GM10266 (cell line): ENCODE results near the gene LRRC8C.

ENCODE experiments used
- DNase-seq: peaks from one replicate; pipeline ENCODE4 v3.0.0; 2012; ENCODE audit errors: extremely low spot score
- TF ChIP-seq, protein P1 (sequence below): IDR thresholded peaks from 2 replicates; pipeline ENCODE4 v1.5.1; 2012; ENCODE audit warnings: mild to moderate bottlenecking, low read depth; ENCODE audit not compliant: control insufficient read depth, insufficient read depth; ENCODE audit errors: missing control alignments

LRRC8C gene

DNA sequence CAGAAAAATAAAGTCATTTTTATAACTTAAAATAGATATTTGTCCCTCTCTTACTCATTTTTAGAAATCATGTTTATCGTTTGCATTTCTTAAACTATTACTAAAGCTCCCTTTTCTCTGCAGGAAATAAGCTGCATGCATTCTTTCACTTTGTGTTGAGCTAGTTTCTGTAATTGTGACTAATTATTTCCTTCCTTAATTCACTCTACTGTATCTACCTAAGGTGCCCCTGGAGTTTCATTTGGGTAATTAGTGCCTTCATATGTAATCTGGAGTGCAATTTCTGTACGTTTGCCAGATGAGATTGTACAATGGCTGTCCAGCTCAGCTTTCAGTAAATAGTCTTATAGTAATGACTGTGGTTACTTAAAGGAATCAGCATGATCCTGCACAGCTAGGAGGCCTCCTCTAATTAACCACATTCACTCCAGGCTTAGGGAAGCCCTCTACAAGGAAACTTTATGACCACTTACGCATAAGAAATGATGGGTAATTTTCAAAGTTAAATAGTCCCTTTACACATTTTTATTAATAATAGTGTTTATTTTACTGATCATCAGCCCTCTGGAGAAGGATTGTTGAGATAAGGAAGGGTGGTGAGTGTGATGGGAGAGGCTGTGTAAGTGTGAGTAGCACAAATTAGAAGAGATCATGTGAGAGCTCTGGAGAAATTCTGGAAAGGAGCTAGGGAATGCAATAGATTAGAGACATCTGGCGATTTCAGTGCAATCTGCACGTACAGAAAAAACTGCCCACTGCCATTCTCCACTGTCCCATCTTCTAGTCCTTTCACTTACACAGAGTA, 86.8 kb downstream of the LRRC8C start:
- peak; percentile 59 for DNase-seq
- TF ChIP-seq, protein P1, sequence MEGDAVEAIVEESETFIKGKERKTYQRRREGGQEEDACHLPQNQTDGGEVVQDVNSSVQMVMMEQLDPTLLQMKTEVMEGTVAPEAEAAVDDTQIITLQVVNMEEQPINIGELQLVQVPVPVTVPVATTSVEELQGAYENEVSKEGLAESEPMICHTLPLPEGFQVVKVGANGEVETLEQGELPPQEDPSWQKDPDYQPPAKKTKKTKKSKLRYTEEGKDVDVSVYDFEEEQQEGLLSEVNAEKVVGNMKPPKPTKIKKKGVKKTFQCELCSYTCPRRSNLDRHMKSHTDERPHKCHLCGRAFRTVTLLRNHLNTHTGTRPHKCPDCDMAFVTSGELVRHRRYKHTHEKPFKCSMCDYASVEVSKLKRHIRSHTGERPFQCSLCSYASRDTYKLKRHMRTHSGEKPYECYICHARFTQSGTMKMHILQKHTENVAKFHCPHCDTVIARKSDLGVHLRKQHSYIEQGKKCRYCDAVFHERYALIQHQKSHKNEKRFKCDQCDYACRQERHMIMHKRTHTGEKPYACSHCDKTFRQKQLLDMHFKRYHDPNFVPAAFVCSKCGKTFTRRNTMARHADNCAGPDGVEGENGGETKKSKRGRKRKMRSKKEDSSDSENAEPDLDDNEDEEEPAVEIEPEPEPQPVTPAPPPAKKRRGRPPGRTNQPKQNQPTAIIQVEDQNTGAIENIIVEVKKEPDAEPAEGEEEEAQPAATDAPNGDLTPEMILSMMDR, result no peak

GRCh38 chr1:89720839-89721238, 87.9 kb downstream of the LRRC8C start:
- no peak for DNase-seq
- TF ChIP-seq, protein P1, result no peak

DNA sequence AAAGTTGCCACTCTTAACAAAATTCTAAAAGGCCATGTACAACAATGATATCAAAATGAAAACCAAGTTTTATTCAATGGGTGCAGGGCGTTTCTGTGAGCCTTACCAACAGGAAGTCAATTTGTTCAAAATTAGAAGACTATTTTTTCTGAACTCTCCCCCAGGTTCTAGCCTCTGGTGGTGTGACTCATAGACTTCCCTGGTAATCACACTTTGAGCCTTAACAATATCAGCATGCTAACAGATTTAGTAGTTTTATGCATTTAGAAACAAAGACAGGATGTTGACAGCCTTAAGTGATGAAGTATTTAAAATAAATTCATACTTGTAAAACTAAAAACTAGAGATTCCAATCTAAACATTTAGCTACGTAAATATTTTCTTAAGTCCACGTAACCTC, 88.4 kb downstream of the LRRC8C start:
- DNase-seq, result no peak
- TF ChIP-seq, protein P1, result no peak

DNA sequence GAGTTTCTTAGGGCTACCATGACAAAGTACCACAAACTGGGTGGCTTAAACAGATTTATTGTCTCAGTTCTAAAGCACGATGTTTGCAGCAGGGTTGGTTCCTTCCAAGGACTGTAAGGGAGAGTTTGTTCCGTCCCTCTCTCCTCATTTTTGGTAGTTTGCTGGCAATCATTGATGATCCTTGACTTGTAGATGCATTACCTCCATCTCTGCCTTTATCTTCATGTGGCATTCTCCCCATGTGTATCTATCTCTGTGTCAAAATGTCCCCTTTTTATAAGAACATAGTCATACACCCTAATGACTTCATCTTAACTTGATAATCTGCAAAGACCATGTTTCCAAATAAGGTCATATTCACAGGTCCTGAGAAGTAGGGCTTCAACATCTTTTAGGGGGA, 90.2 kb downstream of the LRRC8C start:
- TF ChIP-seq, protein P1, result no peak
- no peak for DNase-seq

GRCh38 chr1:89723863-89724262, 90.9 kb downstream of the LRRC8C start:
- TF ChIP-seq, protein P1, result no peak
- DNase-seq, result no peak

- TF ChIP-seq, protein P1, result no peak
- DNase-seq, result peak; percentile 32
These were observed 91.6 kb downstream of the LRRC8C start for GRCh38 chr1:89724369-89725010.

- TF ChIP-seq, protein P1, result no peak
- DNase-seq, result no peak
These were observed 92.1 kb downstream of the LRRC8C start for GRCh38 chr1:89725011-89725370.
